Panc1 (cell line): ENCODE data around the gene GAB1. TPM values are rescaled to one million over a fixed set of nuclear protein-coding genes. Genes with fewer than 3 reads are reported as not detected.

Experiments
- ATAC-seq: fragments of 200-7000 bp; cut with Tn5 transposase; 2 replicates; pipeline ENCODE4 v1.9.1; 2020; ENCODE audit warnings: mild to moderate bottlenecking, moderate library complexity
- BruUV-seq: library from RNA; stranded (reverse); fragments of 400-500 nt; replicated peaks from 2 replicates; lab custom pipeline; 2021; lab: Mats Ljungman, UMichigan
- CTCF ChIA-PET: fragments of 300-600 bp; sonication (Branson Sonifier 250); formaldehyde crosslinking; loops from one replicate; lab custom pipeline; 2022; ENCODE audit warnings: antibody characterized with exemption; lab: Charles Lee
- POLR2A ChIA-PET: fragments of 300-600 bp; sonication (Branson Sonifier 250); formaldehyde crosslinking; loops from one replicate; lab custom pipeline; 2022; ENCODE audit warnings: antibody characterized with exemption; lab: Charles Lee
- DNase-seq: peaks from one replicate; pipeline ENCODE4 v3.0.0-alpha.2; 2010; ENCODE audit warnings: low read depth, low spot score
- H3K27ac ChIP-seq: 2 replicates; pipeline ENCODE4 v1.5.1; 2011; ENCODE audit warnings: mild to moderate bottlenecking, low read length, inconsistent platforms
- H3K27me3 ChIP-seq: fragments of 200-500 bp; sonication (Bioruptor generic); 2 replicates; pipeline ENCODE4 v1.6.0; 2014; ENCODE audit warnings: low read length, inconsistent platforms; ENCODE audit not compliant: control insufficient read depth, insufficient read depth
- H3K36me3 ChIP-seq: fragments of 200-500 bp; sonication (Bioruptor generic); 2 replicates; pipeline ENCODE4 v1.5.1; 2014; ENCODE audit warnings: inconsistent platforms, mild to moderate bottlenecking, low read length, moderate library complexity; ENCODE audit not compliant: control insufficient read depth, insufficient read depth
- H3K4me1 ChIP-seq: 2 replicates; pipeline ENCODE4 v1.5.1; 2011; ENCODE audit warnings: inconsistent platforms, mild to moderate bottlenecking, low read length, moderate library complexity; ENCODE audit not compliant: control insufficient read depth, insufficient read depth
- H3K4me3 ChIP-seq, 2 experiments: 2 replicates each; pipeline ENCODE4 v1.5.1; 2011 to 2012; ENCODE audit warnings: low read depth in 2 of 2, low read length in 2 of 2, mild to moderate bottlenecking in 2 of 2, inconsistent platforms in 1 of 2, moderate library complexity in 1 of 2
- H3K9me3 ChIP-seq: fragments of 200-500 bp; sonication (Bioruptor generic); 2 replicates; pipeline ENCODE4 v1.5.1; 2014; ENCODE audit warnings: low read depth, mild to moderate bottlenecking, inconsistent platforms, low read length, moderate library complexity; ENCODE audit not compliant: control insufficient read depth, insufficient read depth
- POLR2AphosphoS5 ChIP-seq: IDR thresholded peaks from 2 replicates; pipeline ENCODE4 v1.6.1; 2012; ENCODE audit warnings: mild to moderate bottlenecking, low read depth, low read length, moderate library complexity
- SIN3A ChIP-seq: IDR thresholded peaks from 2 replicates; pipeline ENCODE4 v1.6.1; 2012; ENCODE audit warnings: low read depth, mild to moderate bottlenecking, low read length, moderate library complexity, borderline replicate concordance; ENCODE audit not compliant: insufficient read depth
- TCF7L2 ChIP-seq: IDR thresholded peaks from 2 replicates; pipeline ENCODE4 v1.6.1; 2011; ENCODE audit warnings: mild to moderate bottlenecking, low read depth, low read length, inconsistent platforms
- in situ Hi-C: cut with HindIII; loops from 2 replicates; pipeline ENCODE4 v1.10.0; 2016; ENCODE audit warnings: low sequenced_read_pairs, low pct_unique_long_range_greater_than_20kb
- intact Hi-C: fragments of 100-400 bp; cut with micrococcal nuclease; formaldehyde crosslinking; loops from one replicate; pipeline ENCODE4 v1.10.0; 2022; ENCODE audit not compliant: unreplicated experiment
- total RNA-seq: library from RNA; stranded (reverse); gene quantifications from one replicate; pipeline ENCODE4 v1.2.1, GENCODE V29; 2021; ENCODE audit not compliant: unreplicated experiment
- TF ChIP-seq, protein P1 (sequence below): fragments of 450-650 bp; IDR thresholded peaks from 2 replicates; pipeline ENCODE4 v1.5.1; 2017; ENCODE audit warnings: mild to moderate bottlenecking
- TF ChIP-seq, protein P2 (sequence below), 2 experiments: IDR thresholded peaks; 2 replicates each; pipeline ENCODE4 v1.6.1; 2011 to 2012; ENCODE audit warnings: low read depth in 2 of 2, control low read depth in 1 of 2, low read length in 1 of 2, mild to moderate bottlenecking in 1 of 2, moderate library complexity in 1 of 2; ENCODE audit not compliant: insufficient read depth in 1 of 2

Gene GAB1
- total RNA-seq, 1 experiment from 2014 or later, result 2.8 TPM

DNA sequence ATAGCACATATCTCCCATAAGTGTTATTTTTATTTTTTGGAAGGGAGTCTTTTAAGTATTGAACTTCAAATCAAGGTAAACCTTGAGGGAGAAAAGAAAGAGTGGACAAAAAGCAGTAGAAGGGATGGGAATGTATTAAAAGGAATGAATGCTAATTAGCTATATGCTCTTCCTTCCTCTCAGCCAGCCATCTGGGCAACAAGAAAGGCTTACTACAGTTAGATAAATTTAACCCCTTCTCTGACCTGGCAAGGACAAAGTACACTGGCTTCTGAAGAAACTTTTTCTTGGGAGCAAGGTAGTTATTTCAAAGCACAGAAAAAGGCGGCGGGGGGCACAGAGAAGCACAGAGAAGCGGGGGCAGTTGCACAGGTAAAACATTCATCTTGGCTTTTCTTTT, 54.6 kb downstream of the GAB1 start:
- intact Hi-C loops, result no loop called here

GRCh38 chr4:143391895-143392294, 55.2 kb downstream of the GAB1 start:
- no peak for ATAC-seq
- TF ChIP-seq TCF7L2 (no peak), SIN3A (no peak), POLR2AphosphoS5 (no peak)
- TF ChIP-seq, protein P1, sequence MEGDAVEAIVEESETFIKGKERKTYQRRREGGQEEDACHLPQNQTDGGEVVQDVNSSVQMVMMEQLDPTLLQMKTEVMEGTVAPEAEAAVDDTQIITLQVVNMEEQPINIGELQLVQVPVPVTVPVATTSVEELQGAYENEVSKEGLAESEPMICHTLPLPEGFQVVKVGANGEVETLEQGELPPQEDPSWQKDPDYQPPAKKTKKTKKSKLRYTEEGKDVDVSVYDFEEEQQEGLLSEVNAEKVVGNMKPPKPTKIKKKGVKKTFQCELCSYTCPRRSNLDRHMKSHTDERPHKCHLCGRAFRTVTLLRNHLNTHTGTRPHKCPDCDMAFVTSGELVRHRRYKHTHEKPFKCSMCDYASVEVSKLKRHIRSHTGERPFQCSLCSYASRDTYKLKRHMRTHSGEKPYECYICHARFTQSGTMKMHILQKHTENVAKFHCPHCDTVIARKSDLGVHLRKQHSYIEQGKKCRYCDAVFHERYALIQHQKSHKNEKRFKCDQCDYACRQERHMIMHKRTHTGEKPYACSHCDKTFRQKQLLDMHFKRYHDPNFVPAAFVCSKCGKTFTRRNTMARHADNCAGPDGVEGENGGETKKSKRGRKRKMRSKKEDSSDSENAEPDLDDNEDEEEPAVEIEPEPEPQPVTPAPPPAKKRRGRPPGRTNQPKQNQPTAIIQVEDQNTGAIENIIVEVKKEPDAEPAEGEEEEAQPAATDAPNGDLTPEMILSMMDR, result no peak
- TF ChIP-seq, protein P2, sequence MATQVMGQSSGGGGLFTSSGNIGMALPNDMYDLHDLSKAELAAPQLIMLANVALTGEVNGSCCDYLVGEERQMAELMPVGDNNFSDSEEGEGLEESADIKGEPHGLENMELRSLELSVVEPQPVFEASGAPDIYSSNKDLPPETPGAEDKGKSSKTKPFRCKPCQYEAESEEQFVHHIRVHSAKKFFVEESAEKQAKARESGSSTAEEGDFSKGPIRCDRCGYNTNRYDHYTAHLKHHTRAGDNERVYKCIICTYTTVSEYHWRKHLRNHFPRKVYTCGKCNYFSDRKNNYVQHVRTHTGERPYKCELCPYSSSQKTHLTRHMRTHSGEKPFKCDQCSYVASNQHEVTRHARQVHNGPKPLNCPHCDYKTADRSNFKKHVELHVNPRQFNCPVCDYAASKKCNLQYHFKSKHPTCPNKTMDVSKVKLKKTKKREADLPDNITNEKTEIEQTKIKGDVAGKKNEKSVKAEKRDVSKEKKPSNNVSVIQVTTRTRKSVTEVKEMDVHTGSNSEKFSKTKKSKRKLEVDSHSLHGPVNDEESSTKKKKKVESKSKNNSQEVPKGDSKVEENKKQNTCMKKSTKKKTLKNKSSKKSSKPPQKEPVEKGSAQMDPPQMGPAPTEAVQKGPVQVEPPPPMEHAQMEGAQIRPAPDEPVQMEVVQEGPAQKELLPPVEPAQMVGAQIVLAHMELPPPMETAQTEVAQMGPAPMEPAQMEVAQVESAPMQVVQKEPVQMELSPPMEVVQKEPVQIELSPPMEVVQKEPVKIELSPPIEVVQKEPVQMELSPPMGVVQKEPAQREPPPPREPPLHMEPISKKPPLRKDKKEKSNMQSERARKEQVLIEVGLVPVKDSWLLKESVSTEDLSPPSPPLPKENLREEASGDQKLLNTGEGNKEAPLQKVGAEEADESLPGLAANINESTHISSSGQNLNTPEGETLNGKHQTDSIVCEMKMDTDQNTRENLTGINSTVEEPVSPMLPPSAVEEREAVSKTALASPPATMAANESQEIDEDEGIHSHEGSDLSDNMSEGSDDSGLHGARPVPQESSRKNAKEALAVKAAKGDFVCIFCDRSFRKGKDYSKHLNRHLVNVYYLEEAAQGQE (IDR thresholded peaks at IDR 0.05; ENCODE audit: insufficient read depth in 1 of 2, low read depth in 2 of 2, low read length in 1 of 2), result no peak
- Histone ChIP-seq H3K9me3 (no peaks in the 10 kb centered on the region), H3K27ac (no peak overlapping the region), H3K27me3 (no peaks in the 10 kb centered on the region), H3K36me3 (no peaks in the 10 kb centered on the region; the same call in 1 of the 2 replicates), H3K4me1 (no peaks in the 10 kb centered on the region), H3K4me3 (no peak overlapping the region)
- ChIA-PET CTCF (no interaction called here), POLR2A (interaction anchor here (0.6 kb wide), 1 partner anchor 12 kb away, joined by 3 read pairs; no protein-coding TSS in a partner anchor)
- BruUV-seq, result no TSS peak
- in situ Hi-C loops (no loop called here), intact Hi-C loops (no loop called here)
- DNase-seq, result no peak

More for the DNA sequence above, 54.6 kb downstream of the GAB1 start:
- TF ChIP-seq, protein P1, result no peak
- TF ChIP-seq SIN3A (no peak), POLR2AphosphoS5 (no peak), TCF7L2 (no peak)
- TF ChIP-seq, protein P2 (IDR thresholded peaks at IDR 0.05; ENCODE audit: insufficient read depth in 1 of 2, low read depth in 2 of 2, low read length in 1 of 2), result no peak
- no peaks in the 10 kb centered on the region for H3K4me1 ChIP-seq
- no peak for DNase-seq
- no peaks in the 10 kb centered on the region for H3K9me3 ChIP-seq
- H3K27ac ChIP-seq, result no peak overlapping the region
- in situ Hi-C loops, result no loop called here
- H3K36me3 ChIP-seq, result no peaks in the 10 kb centered on the region; the same call in 1 of the 2 replicates
- ChIA-PET CTCF (no interaction called here), POLR2A (no interaction called here)
- ATAC-seq, result no peak
- no peak overlapping the region for H3K4me3 ChIP-seq
- H3K27me3 ChIP-seq, result no peaks in the 10 kb centered on the region
- BruUV-seq, result no TSS peak
